K562 (cell line): ENCODE data around the gene CIAO3. TPM values are rescaled to one million over a fixed set of nuclear protein-coding genes. Genes with fewer than 3 reads are reported as not detected.

Experiments used
- ATAC-seq: fragments of 200-7000 bp; cut with Tn5 transposase; 3 replicates; pipeline ENCODE4 v1.9.1; 2020; ENCODE audit warnings: moderate library complexity
- BruUV-seq: library from RNA; stranded (reverse); fragments of 400-500 nt; replicated peaks from 2 replicates; lab custom pipeline; 2021; lab: Mats Ljungman, UMichigan
- CTCF ChIA-PET: fragments of 300-600 bp; formaldehyde crosslinking; extraction: SDS; loops from one replicate; lab custom pipeline; 2021; ENCODE audit warnings: low intra/inter-chr PET ratio; lab: Yijun Ruan, JAX
- POLR2A ChIA-PET: fragments of 300-600, 350-650 bp; sonication (Branson Sonifier 250); formaldehyde crosslinking; extraction: SDS; loops from one replicate; lab custom pipeline; 2021; ENCODE audit warnings: antibody characterized with exemption, inconsistent platforms; lab: Yijun Ruan, JAX
- DNase-seq, 4 experiments: peaks; one replicate each; pipeline versions ENCODE4 v3.0.0 to v3.0.0-alpha.2; 2011 to 2018; ENCODE audit warnings: low spot score in 3 of 4, mixed read lengths in 3 of 4; ENCODE audit errors: extremely low read depth in 1 of 4
- FAIRE-seq: peaks from 2 replicates; lab custom pipeline; 2011; peaks lifted over from hg19 to GRCh38; lab: Jason Lieb, UNC
- H2AFZ ChIP-seq: 2 replicates; pipeline ENCODE4 v1.6.0; 2011; ENCODE audit warnings: low read depth, low read length, control low read depth, inconsistent platforms
- H3K27ac ChIP-seq: fragments of 200-600 bp; 3 replicates; pipeline ENCODE4 v1.8.0; 2011; ENCODE audit warnings: low read depth, mild to moderate bottlenecking, control low read depth, inconsistent platforms, low read length, moderate library complexity, mixed read lengths; ENCODE audit errors: extremely low read depth
- H3K27me3 ChIP-seq, 2 experiments: fragments of 300-600 bp in 1 of 2; 2 replicates in 1 of 2; 3 replicates in 1 of 2; pipeline versions ENCODE4 v1.6.0 to v1.8.0; 2011; ENCODE audit warnings: inconsistent platforms in 2 of 2, low read length in 2 of 2, mild to moderate bottlenecking in 1 of 2, mixed read lengths in 1 of 2, moderate library complexity in 1 of 2; ENCODE audit not compliant: control insufficient read depth in 2 of 2, insufficient read depth in 2 of 2
- H3K36me3 ChIP-seq: fragments of 300-600 bp; 3 replicates; pipeline ENCODE4 v1.8.0; 2011; ENCODE audit warnings: mild to moderate bottlenecking, low read length, inconsistent platforms; ENCODE audit not compliant: control insufficient read depth, insufficient read depth
- H3K4me1 ChIP-seq, 2 experiments: fragments of 200-600 bp in 1 of 2; replicated peaks in 1 of 2; 2 replicates in 1 of 2; 3 replicates in 1 of 2; pipeline versions ENCODE4 v1.5.1 to v1.8.0; 2011; ENCODE audit warnings: inconsistent platforms in 2 of 2, low read length in 2 of 2, mild to moderate bottlenecking in 1 of 2, mixed read lengths in 1 of 2, moderate library complexity in 1 of 2; ENCODE audit not compliant: control insufficient read depth in 2 of 2, insufficient read depth in 2 of 2
- H3K4me2 ChIP-seq: 2 replicates; pipeline ENCODE4 v1.6.1; 2011; ENCODE audit warnings: low read length, control low read depth, inconsistent platforms, mixed read lengths; ENCODE audit not compliant: insufficient read depth
- H3K4me3 ChIP-seq: fragments of 200-600 bp; sonication (generic), shearing (Covaris generic); 2 replicates; pipeline ENCODE4 v1.5.1; 2016; ENCODE audit warnings: control low read depth, inconsistent platforms
- H3K79me2 ChIP-seq: fragments of 200-600 bp; 3 replicates; pipeline ENCODE4 v1.8.0; 2011; ENCODE audit warnings: low read length, inconsistent platforms; ENCODE audit not compliant: control insufficient read depth, insufficient read depth
- H3K9ac ChIP-seq, 2 experiments: 2 replicates each; pipeline versions ENCODE4 v1.6.0 to v1.6.1; 2011; ENCODE audit warnings: low read depth in 2 of 2, low read length in 2 of 2, control low read depth in 1 of 2, inconsistent platforms in 1 of 2, mild to moderate bottlenecking in 1 of 2, mixed read lengths in 1 of 2; ENCODE audit not compliant: insufficient read depth in 1 of 2
- H3K9me1 ChIP-seq: one replicate; pipeline ENCODE4 v1.6.0; 2011; ENCODE audit warnings: inconsistent platforms, mild to moderate bottlenecking, low read length, moderate library complexity; ENCODE audit not compliant: control insufficient read depth, insufficient read depth
- H3K9me3 ChIP-seq: replicated peaks from 2 replicates; pipeline ENCODE4 v1.5.1; 2011; ENCODE audit warnings: low read depth, low read length, inconsistent platforms; ENCODE audit not compliant: control insufficient read depth, insufficient read depth
- H4K20me1 ChIP-seq: replicated peaks from 2 replicates; pipeline ENCODE4 v1.6.1; 2011; ENCODE audit warnings: low read length, inconsistent platforms, mixed read lengths; ENCODE audit not compliant: control insufficient read depth, insufficient read depth
- BCOR ChIP-seq: fragments of 450-650 bp; IDR thresholded peaks from 2 replicates; pipeline ENCODE4 v1.6.1; 2016
- BRF1 ChIP-seq: IDR thresholded peaks from 3 replicates; pipeline ENCODE4 v1.6.1; 2011; ENCODE audit warnings: borderline replicate concordance, mild to moderate bottlenecking; ENCODE audit not compliant: insufficient read length; ENCODE audit errors: extremely low read depth
- ETV6 ChIP-seq, 3 experiments: fragments of 150-350 bp in 1 of 3; sonication (generic) in 1 of 3; formaldehyde crosslinking in 1 of 3; IDR thresholded peaks; 2 replicates each; pipeline versions ENCODE4 v1.6.1 to v1.8.0; 2014 to 2022; ENCODE audit warnings: borderline replicate concordance in 2 of 3, low read depth in 2 of 3, antibody characterized with exemption in 1 of 3, low read length in 1 of 3, mild to moderate bottlenecking in 1 of 3, missing genetic modification reagents in 1 of 3
- HNRNPK ChIP-seq: fragments of 200-400 bp; formaldehyde crosslinking; IDR thresholded peaks from one replicate; pipeline ENCODE4 v1.6.1; 2018; ENCODE audit warnings: mild to moderate bottlenecking, low read depth, low read length; ENCODE audit not compliant: poor library complexity, severe bottlenecking
- MYC ChIP-seq, 2 experiments: fragments of 250-450 bp in 1 of 2; sonication (Bioruptor Pico) in 1 of 2; IDR thresholded peaks; 2 replicates each; pipeline versions ENCODE4 v1.5.1 to v1.6.1; 2012 to 2021; ENCODE audit warnings: low read depth in 2 of 2, borderline replicate concordance in 1 of 2, improper control_type of control experiment in 1 of 2, low read length in 1 of 2, mild to moderate bottlenecking in 1 of 2, moderate library complexity in 1 of 2
- TCF15 ChIP-seq: fragments of 250-450 bp; sonication (Bioruptor Pico); IDR thresholded peaks from 2 replicates; pipeline ENCODE4 v1.8.0; 2022; ENCODE audit warnings: moderate library complexity, mild to moderate bottlenecking, inconsistent platforms
- ZBTB33 ChIP-seq: sonication (generic); formaldehyde crosslinking; IDR thresholded peaks from 2 replicates; pipeline ENCODE4 v1.8.1; 2023; ENCODE audit warnings: mild to moderate bottlenecking, missing genetic modification reagents
- ZFPM2 ChIP-seq: fragments of 250-450 bp; sonication (Bioruptor Pico); IDR thresholded peaks from 2 replicates; pipeline ENCODE4 v1.5.1; 2022; ENCODE audit warnings: mild to moderate bottlenecking
- ZNF699 ChIP-seq: fragments of 250-450 bp; sonication (Bioruptor Pico); IDR thresholded peaks from 2 replicates; pipeline ENCODE4 v1.8.0; 2021; ENCODE audit warnings: mild to moderate bottlenecking, moderate library complexity; ENCODE audit not compliant: insufficient replicate concordance
- WGBS: fragments of 100-300 bp; shearing (Covaris generic); methylation state at CpG from one replicate; pipeline ENCODE4 v1.1.6; 2016; ENCODE audit warnings: low coverage, mixed read lengths; ENCODE audit not compliant: insufficient coverage; ENCODE audit errors: missing lambda C conversion rate; 5-methylcytosine and 5-hydroxymethylcytosine counted together
- in situ Hi-C: fragments of 300-500 bp; cut with MboI; formaldehyde crosslinking; loops from 4 replicates; pipeline ENCODE4 v1.15.0; 2018; ENCODE audit warnings: inconsistent platforms, mixed read lengths
- intact Hi-C: fragments of 100-400 bp; cut with micrococcal nuclease; formaldehyde crosslinking; loops from 2 replicates; pipeline ENCODE4 v1.14.2; 2022
- polyA plus RNA-seq, 8 experiments: library from polyadenylated mRNA; depleted of rRNA in 4 of 8; stranded (reverse) in 5 of 8; unstranded in 3 of 8; fragments of >200 nt; fragmentation: Nextera tagmentation in 2 of 8; fragmentation: Illumina TruSeq in 1 of 8; extraction: Ambion mirVana in 2 of 8; extraction: Trizol in 1 of 8; gene quantifications; 2 replicates each; pipeline versions ENCODE4 v1.2.1 to v1.2.3, GENCODE V29; 2011 to 2014; ENCODE audit warnings: inconsistent platforms in 1 of 8, missing spikeins in 1 of 8
- total RNA-seq, 7 experiments: library from RNA; depleted of rRNA in 6 of 7; stranded (reverse); fragments of >200 nt in 6 of 7; fragmentation: Illumina TruSeq in 2 of 7; extraction: Trizol in 2 of 7; gene quantifications; 2 replicates each; pipeline versions ENCODE4 v1.2.1 to v1.2.3, GENCODE V29; 2011 to 2021; ENCODE audit warnings: low replicate concordance in 1 of 7
- TF ChIP-seq, protein P1 (sequence below): sonication (generic); IDR thresholded peaks from 2 replicates; pipeline ENCODE4 v1.6.1; 2016
- TF ChIP-seq, protein P2 (sequence below): fragments of 450-650 bp; formaldehyde crosslinking; IDR thresholded peaks from 2 replicates; pipeline ENCODE4 v1.4.0; 2022; ENCODE audit warnings: missing genetic modification characterization

CIAO3 gene
- total and polyA plus RNA-seq, 9 of the 15 experiments (the other 6 are each of a cell fraction or from before 2014, with no cell fraction given): 2.2 to 35.6 (median 18.7) TPM

DNA sequence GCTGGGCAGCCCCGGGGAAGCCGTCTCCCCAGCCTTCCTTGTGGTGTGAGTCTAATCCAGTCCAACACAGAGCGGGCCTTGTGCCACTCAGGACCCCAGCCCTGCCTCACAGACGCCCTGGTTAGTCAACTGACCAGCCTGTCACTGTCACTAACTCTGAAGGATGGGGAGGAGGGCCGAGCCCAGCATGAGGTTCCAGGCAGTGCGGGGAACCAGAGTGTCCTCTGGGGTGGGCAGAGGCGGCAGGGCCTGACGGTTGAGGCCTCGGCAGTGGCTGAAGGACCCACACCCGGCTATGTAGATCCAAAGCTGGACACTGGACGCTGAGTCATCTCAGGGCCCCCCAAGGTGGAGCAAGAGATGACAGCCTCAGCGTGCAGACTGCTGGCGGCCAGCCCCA, 38.8 kb upstream of the CIAO3 start (continued):
- TF ChIP-seq MYC (IDR thresholded peaks at IDR 0.05; ENCODE audit: low read depth, low read length) (no peak), MYC (CRISPR knock-in tag; IDR thresholded peaks at IDR 0.05; ENCODE audit: borderline replicate concordance, low read depth) (no peak)

- FAIRE-seq (no peak), ATAC-seq (no peak), DNase-seq (no peak)
- Histone ChIP-seq H3K4me1 (peaks cover 5 to 76% of the 10 kb centered on the region in 2 experiments; a peak in 3 of 5 replicates), H4K20me1 (peaks cover 10% of the 10 kb centered on the region), H2AFZ (no peak overlapping the region), H3K9ac (peak overlapping the region in 1 of 2 experiments; percentile 48; a peak in 1 of 4 replicates), H3K79me2 (no peaks in the 10 kb centered on the region), H3K27ac (no peak overlapping the region), H3K4me2 (no peak overlapping the region), H3K4me3 (no peak overlapping the region), H3K9me1 (peaks cover 2% of the 10 kb centered on the region), H3K36me3 (no peaks in the 10 kb centered on the region), H3K9me3 (no peaks in the 10 kb centered on the region), H3K27me3 (peaks cover 0 to 11% of the 10 kb centered on the region in 2 experiments; a peak in 2 of 5 replicates)
- ChIA-PET CTCF (no interaction called here), POLR2A (no interaction called here)
- in situ Hi-C loops: no loop called here
- intact Hi-C loops: no loop called here
- BruUV-seq: no TSS peak
- WGBS: 33% methylated on average over 6 of the region's 6 CpGs
- TF ChIP-seq ZBTB33 (CRISPR knock-in tag): no peak
- peak; percentile 89 for TF ChIP-seq BCOR
- TF ChIP-seq BRF1: no peak
- no peak for TF ChIP-seq ETV6 (IDR thresholded peaks at IDR 0.05; ENCODE audit: borderline replicate concordance in 1 of 2, low read depth in 2 of 2, low read length in 1 of 2)
- TF ChIP-seq ETV6 (CRISPR knock-in tag; IDR thresholded peaks at IDR 0.05; ENCODE audit: borderline replicate concordance): no peak
- TF ChIP-seq, protein P1, sequence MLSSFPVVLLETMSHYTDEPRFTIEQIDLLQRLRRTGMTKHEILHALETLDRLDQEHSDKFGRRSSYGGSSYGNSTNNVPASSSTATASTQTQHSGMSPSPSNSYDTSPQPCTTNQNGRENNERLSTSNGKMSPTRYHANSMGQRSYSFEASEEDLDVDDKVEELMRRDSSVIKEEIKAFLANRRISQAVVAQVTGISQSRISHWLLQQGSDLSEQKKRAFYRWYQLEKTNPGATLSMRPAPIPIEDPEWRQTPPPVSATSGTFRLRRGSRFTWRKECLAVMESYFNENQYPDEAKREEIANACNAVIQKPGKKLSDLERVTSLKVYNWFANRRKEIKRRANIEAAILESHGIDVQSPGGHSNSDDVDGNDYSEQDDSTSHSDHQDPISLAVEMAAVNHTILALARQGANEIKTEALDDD: no peak
- no peak for TF ChIP-seq ZNF699
- no peak for TF ChIP-seq HNRNPK
- TF ChIP-seq, protein P2, sequence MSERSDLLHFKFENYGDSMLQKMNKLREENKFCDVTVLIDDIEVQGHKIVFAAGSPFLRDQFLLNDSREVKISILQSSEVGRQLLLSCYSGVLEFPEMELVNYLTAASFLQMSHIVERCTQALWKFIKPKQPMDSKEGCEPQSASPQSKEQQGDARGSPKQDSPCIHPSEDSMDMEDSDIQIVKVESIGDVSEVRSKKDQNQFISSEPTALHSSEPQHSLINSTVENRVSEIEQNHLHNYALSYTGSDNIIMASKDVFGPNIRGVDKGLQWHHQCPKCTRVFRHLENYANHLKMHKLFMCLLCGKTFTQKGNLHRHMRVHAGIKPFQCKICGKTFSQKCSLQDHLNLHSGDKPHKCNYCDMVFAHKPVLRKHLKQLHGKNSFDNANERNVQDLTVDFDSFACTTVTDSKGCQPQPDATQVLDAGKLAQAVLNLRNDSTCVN (CRISPR knock-in tag): 0 out of 2 replicates have a peak, but pooled peaks have one; percentile 14
- no peak for TF ChIP-seq ZFPM2 (CRISPR knock-in tag)
- TF ChIP-seq TCF15 (CRISPR knock-in tag): no peak
Measured at GRCh38 chr16:778909-779527, 38.2 kb upstream of the CIAO3 start.
